Measurements from ENCODE around the gene CRTAP.

DNA sequence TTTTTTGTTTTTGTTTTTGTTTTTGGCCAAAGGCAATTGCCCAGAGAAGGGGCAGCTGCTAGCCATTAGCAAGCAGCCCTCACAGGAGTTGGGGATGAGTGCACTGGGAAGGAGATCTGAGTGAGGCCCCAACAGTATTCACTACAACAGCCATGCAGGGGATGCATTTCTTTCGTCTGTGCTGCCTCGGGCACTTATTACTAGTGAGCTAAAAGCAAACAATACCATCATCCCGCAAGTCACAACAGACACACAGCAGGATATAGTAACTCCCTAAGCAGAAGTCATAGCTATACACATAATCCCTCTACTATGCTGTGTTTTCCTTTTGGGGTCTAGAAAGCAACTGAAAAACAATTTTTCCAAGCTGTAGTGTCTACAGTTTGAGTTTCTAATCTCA, 27.2 kb downstream of the CRTAP start:
- TF ChIP-seq, protein P1, sequence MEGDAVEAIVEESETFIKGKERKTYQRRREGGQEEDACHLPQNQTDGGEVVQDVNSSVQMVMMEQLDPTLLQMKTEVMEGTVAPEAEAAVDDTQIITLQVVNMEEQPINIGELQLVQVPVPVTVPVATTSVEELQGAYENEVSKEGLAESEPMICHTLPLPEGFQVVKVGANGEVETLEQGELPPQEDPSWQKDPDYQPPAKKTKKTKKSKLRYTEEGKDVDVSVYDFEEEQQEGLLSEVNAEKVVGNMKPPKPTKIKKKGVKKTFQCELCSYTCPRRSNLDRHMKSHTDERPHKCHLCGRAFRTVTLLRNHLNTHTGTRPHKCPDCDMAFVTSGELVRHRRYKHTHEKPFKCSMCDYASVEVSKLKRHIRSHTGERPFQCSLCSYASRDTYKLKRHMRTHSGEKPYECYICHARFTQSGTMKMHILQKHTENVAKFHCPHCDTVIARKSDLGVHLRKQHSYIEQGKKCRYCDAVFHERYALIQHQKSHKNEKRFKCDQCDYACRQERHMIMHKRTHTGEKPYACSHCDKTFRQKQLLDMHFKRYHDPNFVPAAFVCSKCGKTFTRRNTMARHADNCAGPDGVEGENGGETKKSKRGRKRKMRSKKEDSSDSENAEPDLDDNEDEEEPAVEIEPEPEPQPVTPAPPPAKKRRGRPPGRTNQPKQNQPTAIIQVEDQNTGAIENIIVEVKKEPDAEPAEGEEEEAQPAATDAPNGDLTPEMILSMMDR (conservative IDR thresholded peaks at IDR 0.05; ENCODE audit: low read depth in 2 of 2) = no peak
- TF ChIP-seq POLR2AphosphoS5 (IDR thresholded peaks at IDR 0.05; ENCODE audit: low read depth) (no peak), EZH2 (IDR thresholded peaks at IDR 0.05; ENCODE audit: low read depth, unreplicated experiment) (no peak), CREB1 (CRISPR knock-in tag; IDR thresholded peaks at IDR 0.05; ENCODE audit: low read depth) (no peak), JUNB (IDR thresholded peaks at IDR 0.05; ENCODE audit: unreplicated experiment) (no peak), EZH2phosphoT487 (IDR thresholded peaks at IDR 0.05; ENCODE audit: unreplicated experiment) (no peak)
